ENCODE measurements around the gene ZFYVE1. TPM values are rescaled to one million over a fixed set of nuclear protein-coding genes. Genes with fewer than 3 reads are reported as not detected.
"Not testable (repeated sequence)": the region's sequence is repeated elsewhere in the genome, so short reads cannot be mapped to it uniquely, and the experiment has no call there.

The ZFYVE1 gene
- total and polyA plus RNA-seq, 2 of the 13 experiments (the other 11 are each of a cell fraction or from before 2014, with no cell fraction given) = 2.6 to 5.3 TPM

DNA sequence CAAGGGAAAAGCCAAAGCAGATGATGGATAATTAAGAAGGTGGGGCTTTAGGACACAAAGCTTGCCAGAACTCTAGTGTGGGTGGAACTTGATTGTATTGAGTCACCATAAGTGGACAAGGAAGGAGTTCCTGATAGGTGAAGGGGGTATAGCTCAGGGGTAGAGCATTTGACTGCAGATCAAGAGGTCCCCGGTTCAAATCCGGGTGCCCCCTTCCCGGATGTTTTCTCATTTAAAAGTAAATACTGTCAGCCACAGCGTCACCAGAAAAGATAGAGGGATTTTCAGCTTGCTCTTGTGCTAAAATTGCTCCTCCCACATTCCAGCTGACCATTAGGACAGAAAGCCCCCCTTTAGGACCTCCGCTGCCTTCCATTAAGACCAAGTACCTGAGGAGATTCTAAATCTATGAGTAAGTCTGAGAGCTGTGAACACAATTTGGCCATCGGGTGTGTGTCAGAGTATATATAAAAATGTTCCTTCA is 64.0 kb downstream of the ZFYVE1 start:
- H3K27me3 ChIP-seq (ENCODE audit: control insufficient read depth in 1 of 2, insufficient read depth in 2 of 2, low read length in 2 of 2) = no peaks in the 10 kb centered on the region
- no peaks in the 10 kb centered on the region for H3K9me3 ChIP-seq (ENCODE audit: low read length)
- H3K4me1 ChIP-seq (ENCODE audit: insufficient read depth, low read length) = peaks cover 7% of the 10 kb centered on the region; the same call in 1 of the 2 replicates
- H3K79me2 ChIP-seq (ENCODE audit: insufficient read depth, low read length) = no peaks in the 10 kb centered on the region
- ATAC-seq = peak; percentile 19
- no peak overlapping the region for H2AFZ ChIP-seq (ENCODE audit: low read length)
- no TSS peak for BruUV-seq (replicated peaks)
- POLR2A ChIA-PET = interaction anchor here (1.0 kb wide), 1 partner anchor 37 kb away, joined by 4 read pairs; the partner anchor contains the start of gene DCAF4
- CTCF ChIA-PET (ENCODE audit: low intra/inter-chr PET ratio, low total read pairs) = no interaction called here
- in situ Hi-C loops (cut with HindIII; ENCODE audit: extremely low pct_ligation_motif_present, low pct_unique_long_range_greater_than_20kb) = no loop called here
- no peak overlapping the region for H3K27ac ChIP-seq (ENCODE audit: extremely low read length, insufficient read depth, low read length)
- peaks cover 4 to 20% of the 10 kb centered on the region in 2 experiments for H3K36me3 ChIP-seq (replicated peaks in 1 of 2; ENCODE audit: control insufficient read depth in 1 of 2, insufficient read depth in 2 of 2, low read length in 2 of 2)
- WGBS (ENCODE audit: low lambda C conversion rate) = 86% methylated on average over 6 of the region's 6 CpGs
- intact Hi-C loops (cut with micrococcal nuclease; ENCODE audit: unreplicated experiment) = no loop called here
- no peak overlapping the region for H3K4me2 ChIP-seq (ENCODE audit: low read depth, low read length)
- FAIRE-seq = no peak
- H3K9ac ChIP-seq (ENCODE audit: insufficient read depth, low read depth, low read length) = no peak overlapping the region
- H3K4me3 ChIP-seq (replicated peaks in 1 of 3; ENCODE audit: insufficient read depth in 1 of 3, low read depth in 2 of 3, low read length in 3 of 3) = no peak overlapping the region
- TF ChIP-seq ZNF24 (IDR thresholded peaks at IDR 0.05) = peak; percentile 91
- no peak for TF ChIP-seq SMAD9 (CRISPR knock-in tag; IDR thresholded peaks at IDR 0.05)
- DNase-seq (ENCODE audit: low spot score) = peak; percentile 48
- no peaks in the 10 kb centered on the region for H4K20me1 ChIP-seq (ENCODE audit: insufficient read depth, low read length)

DNA sequence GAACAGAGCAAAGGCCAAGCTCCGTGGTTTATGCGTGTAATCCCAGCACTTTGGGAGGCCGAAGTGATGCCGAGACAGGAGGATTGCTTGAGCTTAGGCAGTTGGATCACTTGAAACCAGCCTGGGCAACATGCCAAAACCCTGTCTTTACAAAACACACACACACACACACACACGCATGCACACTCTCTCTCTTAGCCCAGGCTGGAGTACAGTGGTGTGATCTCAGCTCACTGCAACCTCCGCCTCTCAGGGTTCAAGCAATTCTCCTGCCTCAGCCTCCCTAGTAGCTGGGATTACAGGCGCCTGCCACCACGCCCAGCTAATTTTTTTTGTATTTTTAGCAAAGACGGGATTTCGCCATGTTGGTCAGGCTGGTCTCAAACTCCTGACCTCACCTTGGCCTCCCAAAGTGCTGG is 64.6 kb downstream of the ZFYVE1 start:
- in situ Hi-C loops (cut with HindIII; ENCODE audit: extremely low pct_ligation_motif_present, low pct_unique_long_range_greater_than_20kb); intact Hi-C loops (cut with micrococcal nuclease; ENCODE audit: unreplicated experiment); FAIRE-seq; H3K79me2 ChIP-seq (ENCODE audit: insufficient read depth, low read length); H3K9me3 ChIP-seq (ENCODE audit: low read length); H3K27ac ChIP-seq (ENCODE audit: extremely low read length, insufficient read depth, low read length); H3K9ac ChIP-seq (ENCODE audit: insufficient read depth, low read depth, low read length); BruUV-seq (replicated peaks); DNase-seq (ENCODE audit: low spot score); H4K20me1 ChIP-seq (ENCODE audit: insufficient read depth, low read length); CTCF ChIA-PET (ENCODE audit: low intra/inter-chr PET ratio, low total read pairs); ATAC-seq; POLR2A ChIA-PET; H3K4me1 ChIP-seq (ENCODE audit: insufficient read depth, low read length); H2AFZ ChIP-seq (ENCODE audit: low read length); H3K27me3 ChIP-seq (ENCODE audit: control insufficient read depth in 1 of 2, insufficient read depth in 2 of 2, low read length in 2 of 2); H3K4me2 ChIP-seq (ENCODE audit: low read depth, low read length); H3K4me3 ChIP-seq (replicated peaks in 1 of 3; ENCODE audit: insufficient read depth in 1 of 3, low read depth in 2 of 3, low read length in 3 of 3): not testable (repeated sequence)
- WGBS (ENCODE audit: low lambda C conversion rate) = 94% methylated on average over 6 of the region's 10 CpGs
- peaks cover 4 to 25% of the 10 kb centered on the region in 2 experiments for H3K36me3 ChIP-seq (replicated peaks in 1 of 2; ENCODE audit: control insufficient read depth in 1 of 2, insufficient read depth in 2 of 2, low read length in 2 of 2)

All from HepG2 (cell line).